Activated CD4-positive, alpha-beta T cell treated with anti-CD3 and anti-CD28 coated beads, Interleukin-2, amount 10 ng/mL, durations not matched to agents 24 days and 14 days (primary cell): ENCODE results near the gene ACTN4. TPM values are rescaled to one million over a fixed set of nuclear protein-coding genes. Genes with fewer than 3 reads are reported as not detected.
A peak's percentile ranks its signal among the peaks of the same experiment; 100 is the strongest.
"Not testable (repeated sequence)": the region's sequence is repeated elsewhere in the genome, so short reads cannot be mapped to it uniquely, and the experiment has no call there.

Experiments
- DNase-seq: peaks from one replicate; pipeline ENCODE4 v3.0.0; 2022
- H3K27ac Mint-ChIP-seq: one replicate; pipeline ENCODE4 v1.8.0; 2022; ENCODE audit warnings: mild to moderate bottlenecking, mixed read lengths
- H3K27me3 Mint-ChIP-seq: one replicate; pipeline ENCODE4 v1.8.0; 2022; ENCODE audit warnings: mixed read lengths
- H3K36me3 Mint-ChIP-seq: one replicate; pipeline ENCODE4 v1.8.0; 2022; ENCODE audit warnings: low read depth, mild to moderate bottlenecking, mixed read lengths
- H3K4me1 Mint-ChIP-seq: one replicate; pipeline ENCODE4 v1.8.0; 2021; ENCODE audit warnings: mixed read lengths
- H3K4me3 Mint-ChIP-seq: one replicate; pipeline ENCODE4 v1.8.0; 2022; ENCODE audit warnings: mild to moderate bottlenecking, moderate library complexity, mixed read lengths
- H3K9me3 Mint-ChIP-seq: one replicate; pipeline ENCODE4 v1.8.0; 2021; ENCODE audit warnings: mixed read lengths
- intact Hi-C: fragments of 100-400 bp; cut with micrococcal nuclease; formaldehyde crosslinking; loops from one replicate; pipeline ENCODE4 v1.15.1; 2023
- total RNA-seq: library from RNA; stranded (reverse); gene quantifications from 2 replicates; pipeline ENCODE4 v1.2.3, GENCODE V29; 2022

The ACTN4 gene
- total RNA-seq, 1 donor from 2014 or later, result 243 TPM

DNA sequence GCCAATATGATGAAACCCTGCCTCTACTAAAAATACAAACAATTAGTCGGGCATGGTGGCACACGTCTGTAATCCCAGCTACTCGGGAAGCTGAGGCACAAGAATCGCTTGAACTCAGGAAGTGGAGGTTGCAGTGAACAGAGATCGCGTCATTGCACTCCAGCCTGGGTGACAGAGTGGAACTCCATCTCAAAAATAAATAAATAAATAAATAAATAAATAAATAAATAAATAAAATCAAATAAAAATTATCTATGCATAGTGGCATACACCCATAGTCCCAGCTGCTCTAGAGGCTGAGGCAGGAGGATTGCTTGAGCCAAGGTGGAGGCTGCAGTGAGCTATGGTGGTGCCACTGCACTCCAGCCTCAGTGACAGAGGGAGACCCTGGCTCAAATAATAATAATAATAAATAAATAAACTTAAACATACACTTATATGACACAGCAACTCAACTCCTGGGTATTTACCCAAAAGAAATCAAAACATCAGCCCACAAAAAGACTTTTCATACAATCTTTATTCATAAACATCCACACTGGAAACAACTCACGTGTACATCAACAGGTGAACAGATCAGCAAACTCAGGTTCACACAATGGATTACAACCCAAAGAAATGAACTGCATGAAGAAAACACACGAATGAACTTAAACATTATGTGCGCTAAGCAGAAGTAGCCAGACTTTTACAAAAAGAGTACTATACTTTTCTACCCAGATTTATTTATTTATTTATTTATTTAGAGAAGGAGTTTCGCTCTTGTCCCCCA is 119.0 kb downstream of the ACTN4 start:
- no peak overlapping the region for H3K27ac Mint-ChIP-seq
- intact Hi-C loops, result no loop called here

DNA sequence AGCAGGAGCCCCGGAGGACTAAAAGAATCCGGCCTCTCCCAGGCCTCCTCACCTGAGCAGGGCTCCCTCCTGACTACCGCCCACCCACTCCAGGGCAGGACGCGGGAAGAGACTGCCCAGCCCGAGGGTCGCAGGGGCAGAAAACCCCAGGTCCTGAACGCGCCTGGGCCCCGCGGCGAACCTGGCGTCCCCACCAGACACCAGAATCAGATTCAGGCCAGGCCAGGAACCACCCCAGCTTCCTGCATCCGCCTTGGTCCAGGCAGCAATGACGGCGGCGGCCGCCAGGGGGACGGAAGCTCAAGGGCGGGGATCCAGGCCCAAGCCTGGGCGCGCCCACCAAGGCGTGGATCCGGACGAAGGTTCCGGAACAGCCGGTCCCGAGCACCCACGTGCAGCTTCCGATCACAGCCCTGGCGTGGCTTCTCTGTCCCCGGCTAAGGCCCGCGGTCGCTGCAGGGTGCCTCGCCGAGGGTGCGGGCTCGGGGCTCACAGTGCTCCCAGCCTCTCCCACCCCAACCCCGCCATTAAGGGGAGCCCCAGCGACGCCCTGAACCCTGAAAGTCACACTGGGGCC is 122.3 kb downstream of the ACTN4 start:
- intact Hi-C loops, result no loop called here
- Mint-ChIP-seq H3K4me1 (peaks cover 6% of the 10 kb centered on the region), H3K27me3 (peaks cover 2% of the 10 kb centered on the region), H3K36me3 (no peaks in the 10 kb centered on the region), H3K4me3 (peak overlapping the region; percentile 68), H3K27ac (peak overlapping the region; percentile 78), H3K9me3 (no peaks in the 10 kb centered on the region)
- DNase-seq, result peak; percentile 97

More for the DNA sequence above, 119.0 kb downstream of the ACTN4 start:
- H3K36me3 Mint-ChIP-seq, result no peaks in the 10 kb centered on the region
- H3K27me3 Mint-ChIP-seq, result peaks cover 2% of the 10 kb centered on the region
- DNase-seq, result no peak
- H3K4me1 Mint-ChIP-seq, result peaks cover 6% of the 10 kb centered on the region
- no peak overlapping the region for H3K4me3 Mint-ChIP-seq
- no peaks in the 10 kb centered on the region for H3K9me3 Mint-ChIP-seq

DNA sequence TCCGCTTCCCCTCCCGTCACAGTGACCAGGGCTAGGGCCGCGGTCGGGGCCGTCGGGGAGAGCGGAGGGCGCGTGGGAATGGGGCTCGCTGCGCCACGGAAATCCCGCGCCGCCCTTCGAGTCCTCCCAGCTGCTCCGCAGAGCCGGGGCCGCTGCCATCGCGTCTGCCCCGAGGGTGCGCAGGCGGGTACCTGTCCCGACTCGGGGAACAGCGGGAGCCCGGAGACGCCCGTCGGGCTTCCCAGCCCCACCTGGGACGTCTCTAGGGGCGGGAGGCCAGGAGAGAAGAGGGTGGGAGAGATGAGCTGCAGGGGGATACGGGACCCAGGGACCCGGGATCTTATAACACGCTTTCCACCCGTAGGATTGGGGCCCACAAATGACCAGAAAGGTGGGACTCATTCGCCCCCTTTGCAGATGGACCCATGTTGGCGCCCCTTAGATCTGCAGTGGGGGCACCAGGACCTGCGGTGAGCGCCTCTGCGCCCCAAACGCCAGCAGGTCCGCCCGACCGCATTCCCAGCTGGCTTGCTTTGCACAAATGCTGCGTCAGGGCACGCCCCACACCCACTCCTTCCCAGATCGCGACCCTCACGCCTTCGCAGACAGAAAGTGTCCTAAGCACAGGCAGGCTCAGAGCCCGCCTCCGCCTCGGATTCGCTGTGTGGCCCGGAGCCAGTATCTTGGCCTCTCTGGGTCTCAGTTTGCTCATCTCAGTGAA is 122.9 kb downstream of the ACTN4 start:
- H3K27ac Mint-ChIP-seq, H3K36me3 Mint-ChIP-seq, intact Hi-C loops, H3K9me3 Mint-ChIP-seq, H3K4me3 Mint-ChIP-seq, DNase-seq, H3K27me3 Mint-ChIP-seq, H3K4me1 Mint-ChIP-seq: not testable (repeated sequence)

DNA sequence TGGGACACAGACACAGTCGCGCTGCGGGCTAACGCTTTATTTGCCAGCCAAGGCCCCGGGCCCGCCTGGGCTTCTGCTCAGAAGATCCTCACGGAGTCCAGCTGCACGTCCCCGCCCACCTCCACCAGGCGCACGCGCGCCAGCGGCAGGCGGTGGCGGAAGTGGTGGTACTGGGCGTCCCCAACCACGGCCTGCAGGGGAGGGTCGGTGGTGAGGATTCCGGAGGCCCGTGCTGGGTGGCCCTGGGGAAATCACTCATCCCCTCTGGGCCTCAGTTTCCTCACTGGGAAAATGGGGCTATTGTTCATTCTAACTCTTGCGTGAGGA is 123.5 kb downstream of the ACTN4 start:
- intact Hi-C loops, H3K27me3 Mint-ChIP-seq, H3K4me1 Mint-ChIP-seq, H3K27ac Mint-ChIP-seq, DNase-seq, H3K4me3 Mint-ChIP-seq, H3K9me3 Mint-ChIP-seq, H3K36me3 Mint-ChIP-seq: not testable (repeated sequence)

DNA sequence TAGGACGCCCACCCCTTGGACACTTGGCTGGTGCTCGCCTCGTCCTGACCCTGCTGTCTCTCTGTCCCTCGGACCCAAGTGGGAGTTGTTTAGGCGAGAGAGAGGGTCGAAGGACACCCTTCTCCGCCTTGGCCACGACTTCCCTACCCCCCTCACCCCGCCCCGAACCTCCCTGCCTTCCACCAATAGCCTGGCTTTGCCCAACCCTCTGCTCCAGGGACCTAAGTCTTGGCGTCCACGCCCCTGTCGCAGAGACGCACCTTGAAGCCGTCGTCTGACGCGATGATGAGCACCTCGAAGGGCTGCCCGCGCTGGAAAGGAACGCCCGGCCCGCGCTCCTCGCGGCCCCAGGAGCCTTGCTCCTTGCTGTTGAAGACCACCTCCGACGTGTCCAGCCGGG is 124.1 kb downstream of the ACTN4 start:
- intact Hi-C loops, H3K27ac Mint-ChIP-seq, DNase-seq, H3K27me3 Mint-ChIP-seq, H3K4me1 Mint-ChIP-seq, H3K4me3 Mint-ChIP-seq, H3K9me3 Mint-ChIP-seq, H3K36me3 Mint-ChIP-seq: not testable (repeated sequence)

DNA sequence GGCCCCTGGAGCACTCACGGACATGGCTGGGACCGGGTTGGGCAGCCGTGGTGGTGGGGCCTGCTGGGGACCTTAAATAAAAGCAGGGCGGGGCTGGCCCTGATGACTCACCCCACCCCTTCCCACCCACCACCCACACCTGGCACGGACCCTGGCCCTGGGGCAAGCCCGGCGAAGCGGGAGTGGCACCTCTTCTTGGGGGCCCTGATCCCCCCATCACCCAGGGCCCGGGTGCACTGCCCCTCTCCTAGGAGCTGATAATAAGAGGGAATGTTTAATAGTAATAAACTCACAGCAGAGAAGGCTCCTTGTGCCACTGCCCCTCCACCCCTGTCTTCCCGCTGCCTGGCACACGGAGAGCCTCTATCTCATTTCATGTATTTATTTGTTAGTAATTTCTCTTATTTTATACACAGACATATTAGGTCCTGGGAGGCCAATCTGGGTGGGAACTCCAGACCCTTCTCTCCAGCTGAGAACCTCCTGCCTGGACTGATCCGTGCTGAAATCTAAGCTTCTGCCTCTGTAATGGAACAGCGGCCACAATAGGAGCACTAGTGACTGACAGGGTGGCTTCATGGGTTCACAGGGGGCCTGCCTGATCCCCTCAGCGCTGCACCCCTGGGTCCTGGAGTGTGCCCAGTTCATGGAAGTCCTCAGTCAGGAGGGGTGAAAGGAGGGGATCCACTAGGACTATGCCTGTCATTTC is 126.2 kb downstream of the ACTN4 start, which contains the start of gene LGALS7:
Gene LGALS7 (minus strand): TSS at position 49 of the 709 bp plus-strand sequence. CDS start 25 bp downstream, at position 24.
- no peak for DNase-seq
- Mint-ChIP-seq H3K27me3 (peaks cover 1% of the 10 kb centered on the region), H3K27ac (no peak within 1 kb of the TSS), H3K36me3 (no peaks in the 10 kb centered on the region), H3K4me3 (no peak within 1 kb of the TSS), H3K9me3 (no peaks in the 10 kb centered on the region), H3K4me1 (peaks cover 6% of the 10 kb centered on the region)
- intact Hi-C loops, result no loop called here

DNA sequence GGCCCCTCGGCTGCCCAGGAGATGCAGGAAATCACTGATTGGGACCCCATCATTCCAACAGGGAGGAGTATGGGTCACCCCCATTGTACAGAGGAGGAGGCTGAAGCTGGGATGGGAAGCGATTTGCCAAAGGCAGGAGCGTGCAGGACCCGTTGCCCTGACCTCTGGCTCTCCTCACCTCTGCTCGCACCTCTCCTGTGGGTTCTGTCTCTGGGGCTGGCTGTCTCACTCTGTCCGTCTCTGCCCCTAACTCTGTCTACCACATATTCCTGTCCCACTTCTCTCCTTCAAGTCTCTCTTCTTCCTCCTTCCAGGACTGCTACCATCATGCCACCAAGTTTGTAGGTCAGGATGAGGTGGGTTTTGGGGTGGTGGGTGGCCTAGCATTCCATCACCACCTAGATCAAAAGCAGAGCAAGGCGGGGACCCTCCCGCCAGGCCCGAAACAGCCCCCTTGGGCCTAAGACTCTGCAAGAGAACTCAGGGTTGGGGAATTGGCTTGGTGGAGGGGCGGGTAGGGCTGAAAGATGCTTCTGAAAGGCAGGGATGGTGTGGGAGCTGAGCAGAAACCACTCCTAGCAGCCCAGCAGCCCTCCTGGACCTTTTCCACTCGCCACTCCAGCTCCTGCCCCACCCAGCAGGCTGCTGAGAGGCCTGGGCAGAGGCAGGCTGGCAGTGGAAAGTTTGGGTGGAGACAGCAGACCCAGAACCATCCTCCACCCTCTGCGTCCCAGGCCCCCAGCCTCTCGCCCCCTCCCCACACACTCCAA is 126.9 kb downstream of the ACTN4 start:
- no peak overlapping the region for H3K27ac Mint-ChIP-seq
- peaks cover 5% of the 10 kb centered on the region for H3K27me3 Mint-ChIP-seq
- intact Hi-C loops, result no loop called here
- H3K36me3 Mint-ChIP-seq, result no peaks in the 10 kb centered on the region
- peaks cover 3% of the 10 kb centered on the region for H3K4me1 Mint-ChIP-seq
- no peak overlapping the region for H3K4me3 Mint-ChIP-seq
- no peak for DNase-seq
- no peaks in the 10 kb centered on the region for H3K9me3 Mint-ChIP-seq

DNA sequence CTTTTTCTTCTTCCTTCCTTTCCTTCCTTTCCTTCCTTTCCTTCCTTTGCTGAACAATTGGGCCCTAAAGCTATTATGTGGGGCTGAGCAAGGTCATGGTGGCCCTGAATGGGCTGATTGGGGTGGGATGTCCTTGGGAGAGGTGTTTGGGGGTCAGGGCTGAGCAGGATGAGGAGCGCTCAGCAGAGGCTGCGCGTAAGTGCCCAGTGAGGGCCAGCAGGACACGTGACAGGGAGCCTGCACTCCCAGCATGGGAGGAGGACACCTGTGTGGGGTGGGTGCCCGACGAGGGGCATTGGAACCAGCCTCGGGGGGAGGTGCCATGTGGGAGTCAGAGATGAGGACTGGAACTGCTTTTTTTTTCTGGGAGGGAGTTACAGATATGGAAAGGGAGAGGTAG is 131.3 kb downstream of the ACTN4 start:
- no peaks in the 10 kb centered on the region for H3K4me1 Mint-ChIP-seq
- H3K27ac Mint-ChIP-seq, result no peak overlapping the region
- H3K9me3 Mint-ChIP-seq, result no peaks in the 10 kb centered on the region
- peaks cover 12% of the 10 kb centered on the region for H3K27me3 Mint-ChIP-seq
- H3K36me3 Mint-ChIP-seq, result no peaks in the 10 kb centered on the region
- intact Hi-C loops, result no loop called here
- H3K4me3 Mint-ChIP-seq, result no peak overlapping the region
- DNase-seq, result no peak

DNA sequence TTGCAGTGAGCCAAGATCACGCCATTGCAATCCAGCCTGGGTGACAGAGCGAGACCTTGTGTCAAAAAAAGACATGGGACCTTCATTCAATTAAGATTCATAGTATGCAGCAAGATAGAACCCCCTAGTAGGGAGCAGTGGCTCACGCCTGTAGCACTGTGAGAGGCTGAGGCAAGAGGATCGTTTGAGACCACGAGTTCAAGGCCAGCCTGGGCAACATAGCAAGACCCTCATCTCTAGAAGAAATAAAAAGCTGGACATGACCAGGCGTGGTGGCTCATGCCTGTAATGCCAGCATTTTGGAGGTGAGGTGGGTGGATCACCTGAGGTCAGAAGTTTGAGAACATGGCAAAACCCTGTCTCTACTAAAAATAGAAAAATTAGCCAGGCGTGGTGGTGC is 133.0 kb downstream of the ACTN4 start:
- H3K27ac Mint-ChIP-seq, result no peak overlapping the region
- H3K36me3 Mint-ChIP-seq, result no peaks in the 10 kb centered on the region
- H3K9me3 Mint-ChIP-seq, result no peaks in the 10 kb centered on the region
- H3K27me3 Mint-ChIP-seq, result peaks cover 12% of the 10 kb centered on the region
- intact Hi-C loops, result no loop called here
- no peaks in the 10 kb centered on the region for H3K4me1 Mint-ChIP-seq
- no peak for DNase-seq
- H3K4me3 Mint-ChIP-seq, result no peak overlapping the region

DNA sequence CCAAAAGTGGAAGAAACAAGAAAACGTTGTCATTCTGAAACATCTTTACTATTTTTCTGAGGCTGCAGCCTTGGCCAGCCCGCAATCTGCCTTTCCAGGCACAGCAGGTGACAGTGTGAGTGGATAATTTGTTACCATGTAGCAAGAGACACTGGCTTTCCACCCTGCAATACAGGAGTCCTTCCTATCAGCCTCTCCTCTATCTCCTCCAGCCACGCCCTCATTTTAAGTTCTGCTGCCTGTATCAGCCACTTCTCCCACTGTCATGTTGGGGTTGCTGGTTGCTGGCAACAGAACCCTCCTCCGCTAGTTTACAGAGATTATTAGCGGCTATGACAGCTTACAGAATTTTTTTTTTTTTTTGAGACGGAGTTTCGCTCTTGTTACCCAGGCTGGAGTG is 133.6 kb downstream of the ACTN4 start:
- H3K27ac Mint-ChIP-seq, result no peak overlapping the region
- DNase-seq, result no peak
- H3K4me1 Mint-ChIP-seq, result no peaks in the 10 kb centered on the region
- intact Hi-C loops, result no loop called here
- no peaks in the 10 kb centered on the region for H3K36me3 Mint-ChIP-seq
- H3K4me3 Mint-ChIP-seq, result no peak overlapping the region
- H3K27me3 Mint-ChIP-seq, result peaks cover 12% of the 10 kb centered on the region
- no peaks in the 10 kb centered on the region for H3K9me3 Mint-ChIP-seq

Other genes starting within 250 kb of the ACTN4 start
- 25.3 and 30.4 TPM in 2 replicates for gene FAM98C, start 244.6 kb upstream of the ACTN4 start, total RNA-seq
- gene RASGRP4, start 221.4 kb upstream of the ACTN4 start, total RNA-seq, result 2.1 and 2.2 TPM in 2 replicates
- 3.6 and 4.0 TPM in 2 replicates for gene RYR1, start 214.0 kb upstream of the ACTN4 start, total RNA-seq
- gene MAP4K1, start 29.7 kb upstream of the ACTN4 start, total RNA-seq, result 156 and 172 TPM in 2 replicates
- gene EIF3K, start 28.5 kb upstream of the ACTN4 start, total RNA-seq, result 321 and 322 TPM in 2 replicates
- 3.2 and 3.5 TPM in 2 replicates for gene CAPN12, start 96.8 kb downstream of the ACTN4 start, total RNA-seq
- gene LGALS7, start 125.9 kb downstream of the ACTN4 start, total RNA-seq, result not detected in 2 replicates
- not detected in 2 replicates for gene LGALS7B, start 141.6 kb downstream of the ACTN4 start, total RNA-seq
- gene LGALS4, start 165.3 kb downstream of the ACTN4 start, total RNA-seq, result 1.3 and 1.7 TPM in 2 replicates
- gene ECH1, start 184.1 kb downstream of the ACTN4 start, total RNA-seq, result 129 and 130 TPM in 2 replicates
- 686 and 695 TPM in 2 replicates for gene HNRNPL, start 202.3 kb downstream of the ACTN4 start, total RNA-seq
- gene RINL, start 230.6 kb downstream of the ACTN4 start, total RNA-seq, result 62.7 and 68.9 TPM in 2 replicates